Left ventricle myocardium inferior (tissue), 1 donor: ENCODE measurements around the gene INPP5J. TPM values are rescaled to one million over a fixed set of nuclear protein-coding genes. Genes with fewer than 3 reads are reported as not detected.
"Not testable (repeated sequence)": the region's sequence is repeated elsewhere in the genome, so short reads cannot be mapped to it uniquely, and the experiment has no call there.

Source experiments
- DNase-seq: peaks from one replicate; pipeline ENCODE4 v3.0.0-alpha.2; 2020
- H3K27ac ChIP-seq: fragments of 200-600 bp; replicated peaks from 2 replicates; pipeline ENCODE4 v1.8.0; 2021
- H3K27me3 ChIP-seq: fragments of 200-600 bp; 2 replicates; pipeline ENCODE4 v1.8.0; 2021; ENCODE audit warnings: low read depth
- H3K36me3 ChIP-seq: fragments of 200-600 bp; 2 replicates; pipeline ENCODE4 v1.8.0; 2021
- H3K4me1 ChIP-seq: fragments of 200-600 bp; 2 replicates; pipeline ENCODE4 v1.8.0; 2021
- H3K4me3 ChIP-seq: fragments of 200-600 bp; 2 replicates; pipeline ENCODE4 v1.8.0; 2021; ENCODE audit warnings: mild to moderate bottlenecking, moderate library complexity
- H3K9me3 ChIP-seq: fragments of 200-600 bp; replicated peaks from 2 replicates; pipeline ENCODE4 v1.8.0; 2021
- intact Hi-C: fragments of 100-400 bp; cut with micrococcal nuclease; formaldehyde crosslinking; loops from one replicate; pipeline ENCODE4 v1.11.0; 2022
- total RNA-seq: library from RNA; stranded (reverse); fragmentation: NEBNext Ultra II Directional; extraction: Animal tissue kit (Norgen Biotek cat#: 25700); gene quantifications from one replicate; pipeline ENCODE4 v1.2.1, GENCODE V29; 2021
- TF ChIP-seq, protein P1 (sequence below): fragments of 200-600 bp; IDR thresholded peaks from 2 replicates; pipeline ENCODE4 v1.8.0; 2021; ENCODE audit warnings: antibody characterized with exemption, mild to moderate bottlenecking, borderline replicate concordance
- donor health status: DM: no; HTN: yes; CAD: no; lungs with severe emphysema.

The INPP5J gene
- total RNA-seq, 1 donor from 2014 or later: 20.7 TPM

DNA sequence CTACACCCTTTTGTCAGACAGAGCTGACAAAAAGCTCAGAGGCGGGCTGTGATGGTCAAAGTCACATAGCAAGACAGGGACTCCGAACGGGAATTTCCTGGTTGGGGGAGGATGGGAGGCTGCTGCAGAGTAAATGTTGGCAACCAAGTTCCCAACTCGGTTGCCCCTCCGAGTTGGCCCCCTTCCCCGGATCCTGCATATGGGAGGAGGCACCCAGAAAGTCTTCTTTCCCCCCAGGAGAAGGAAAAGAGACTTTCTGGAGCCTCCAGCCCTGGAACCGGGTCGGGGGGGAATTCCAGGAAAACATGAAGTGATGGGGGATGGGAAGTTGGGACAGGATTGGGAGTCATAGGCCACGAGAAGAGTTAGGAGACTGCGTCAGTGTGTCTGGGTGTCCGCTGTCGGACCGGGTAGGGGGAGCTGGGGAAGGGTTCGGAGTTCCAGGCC is 16.0 kb upstream of the INPP5J start:
- Histone ChIP-seq H3K4me3 (peak overlapping the region; percentile 85), H3K27me3 (no peaks in the 10 kb centered on the region), H3K27ac (peak overlapping the region; percentile 95), H3K36me3 (peaks cover 37% of the 10 kb centered on the region), H3K4me1 (peaks cover 54% of the 10 kb centered on the region), H3K9me3 (no peaks in the 10 kb centered on the region)
- TF ChIP-seq, protein P1, sequence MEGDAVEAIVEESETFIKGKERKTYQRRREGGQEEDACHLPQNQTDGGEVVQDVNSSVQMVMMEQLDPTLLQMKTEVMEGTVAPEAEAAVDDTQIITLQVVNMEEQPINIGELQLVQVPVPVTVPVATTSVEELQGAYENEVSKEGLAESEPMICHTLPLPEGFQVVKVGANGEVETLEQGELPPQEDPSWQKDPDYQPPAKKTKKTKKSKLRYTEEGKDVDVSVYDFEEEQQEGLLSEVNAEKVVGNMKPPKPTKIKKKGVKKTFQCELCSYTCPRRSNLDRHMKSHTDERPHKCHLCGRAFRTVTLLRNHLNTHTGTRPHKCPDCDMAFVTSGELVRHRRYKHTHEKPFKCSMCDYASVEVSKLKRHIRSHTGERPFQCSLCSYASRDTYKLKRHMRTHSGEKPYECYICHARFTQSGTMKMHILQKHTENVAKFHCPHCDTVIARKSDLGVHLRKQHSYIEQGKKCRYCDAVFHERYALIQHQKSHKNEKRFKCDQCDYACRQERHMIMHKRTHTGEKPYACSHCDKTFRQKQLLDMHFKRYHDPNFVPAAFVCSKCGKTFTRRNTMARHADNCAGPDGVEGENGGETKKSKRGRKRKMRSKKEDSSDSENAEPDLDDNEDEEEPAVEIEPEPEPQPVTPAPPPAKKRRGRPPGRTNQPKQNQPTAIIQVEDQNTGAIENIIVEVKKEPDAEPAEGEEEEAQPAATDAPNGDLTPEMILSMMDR: no peak
- no peak for DNase-seq
- intact Hi-C loops: no loop called here

DNA sequence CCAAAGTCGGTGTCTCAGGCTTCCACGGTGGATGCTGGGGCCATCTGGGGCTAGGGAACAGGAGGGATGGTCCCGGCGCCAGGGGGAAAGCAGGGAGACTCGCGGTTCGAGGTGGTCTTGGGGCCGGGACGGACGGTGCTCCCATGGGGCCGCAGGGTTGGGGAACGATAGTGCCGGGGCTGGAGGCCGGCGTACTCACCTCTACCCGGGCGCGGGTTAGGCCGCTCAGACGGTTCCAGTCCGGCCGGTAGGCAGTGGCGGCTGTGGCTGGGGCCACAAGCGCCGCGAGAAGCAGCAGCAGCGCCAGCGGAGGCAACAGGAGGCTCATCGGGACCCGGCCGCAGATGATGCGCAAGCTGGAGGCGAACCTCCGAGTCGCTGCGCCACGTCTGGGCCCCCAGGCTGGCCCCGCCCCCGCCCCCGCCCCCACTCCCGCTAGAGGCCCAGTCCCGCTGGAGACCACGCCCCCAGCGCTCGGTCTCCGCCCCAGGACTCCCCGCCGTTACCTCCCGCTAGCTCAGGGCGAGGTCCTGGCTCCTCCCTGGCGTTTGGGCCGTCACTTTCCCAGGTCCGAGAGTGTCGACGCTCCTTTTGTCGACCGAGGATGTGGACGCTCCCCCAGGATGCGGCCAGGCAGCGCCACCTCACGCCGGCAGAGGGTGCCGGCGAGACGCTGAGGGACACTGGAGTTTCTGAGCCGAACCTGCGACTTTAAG is 15.4 kb upstream of the INPP5J start, which contains the start of gene SELENOM:
Gene SELENOM (minus strand): TSS at position 391 of the 716 bp plus-strand sequence. CDS start 63 bp downstream, at position 328.
- no peaks in the 10 kb centered on the region for H3K9me3 ChIP-seq
- peak; percentile 97 for DNase-seq
- H3K27ac ChIP-seq: peak within 1 kb of the TSS; percentile 95
- peaks cover 48% of the 10 kb centered on the region for H3K4me1 ChIP-seq
- peaks cover 31% of the 10 kb centered on the region for H3K36me3 ChIP-seq
- H3K27me3 ChIP-seq: no peaks in the 10 kb centered on the region
- TF ChIP-seq, protein P1: peak; percentile 96
- H3K4me3 ChIP-seq: peak within 1 kb of the TSS; percentile 85
- intact Hi-C loops: no loop called here

DNA sequence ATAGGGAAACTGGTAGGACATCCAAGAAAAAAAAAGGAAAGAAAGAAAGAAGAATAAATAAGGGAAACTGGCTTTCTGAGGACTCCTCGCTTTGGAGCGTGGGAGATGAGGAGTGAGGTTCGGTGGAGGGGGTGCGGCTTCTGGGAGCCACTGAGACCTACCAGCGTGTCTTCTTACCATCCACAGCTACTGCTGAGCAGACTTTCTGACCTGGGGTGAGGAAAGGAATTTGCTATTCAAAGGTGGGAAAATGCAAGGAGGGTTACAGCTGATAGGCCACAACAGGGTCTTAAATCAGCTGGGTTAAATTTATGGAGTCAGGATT is 14.9 kb upstream of the INPP5J start:
- DNase-seq: no peak
- Histone ChIP-seq H3K4me3 (peak overlapping the region; percentile 85), H3K4me1 (peaks cover 43% of the 10 kb centered on the region), H3K27ac (peak overlapping the region; percentile 95), H3K36me3 (peaks cover 26% of the 10 kb centered on the region), H3K9me3 (no peaks in the 10 kb centered on the region), H3K27me3 (no peaks in the 10 kb centered on the region)
- intact Hi-C loops: no loop called here
- TF ChIP-seq, protein P1: no peak

DNA sequence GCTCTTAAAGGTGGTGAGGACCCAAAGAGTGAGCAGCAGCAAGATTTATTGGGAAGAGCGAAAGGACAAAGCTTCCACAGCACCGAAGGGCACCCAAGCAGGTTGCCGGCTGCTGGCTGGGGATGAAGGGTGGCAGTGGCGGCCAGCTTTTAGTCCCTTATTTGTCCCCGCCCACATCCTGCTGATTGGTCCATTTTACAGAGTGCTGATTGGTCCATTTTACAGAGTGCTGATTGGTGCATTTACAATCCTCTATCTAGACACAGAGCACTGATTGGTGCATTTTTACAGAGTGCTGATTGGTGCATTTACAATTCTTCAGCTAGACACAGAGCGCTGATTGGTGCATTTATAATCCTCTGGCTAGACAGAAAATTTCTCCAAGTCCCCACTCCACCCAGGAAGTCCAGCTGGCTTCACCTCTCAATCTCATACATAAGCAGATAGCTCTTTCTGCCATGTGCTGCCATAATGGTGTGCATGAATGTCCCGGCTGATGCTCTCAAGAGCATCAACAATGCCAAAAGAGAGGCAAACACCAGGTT is 10.1 kb upstream of the INPP5J start:
- H3K9me3 ChIP-seq, H3K4me3 ChIP-seq, DNase-seq, H3K27ac ChIP-seq, H3K36me3 ChIP-seq, H3K27me3 ChIP-seq, H3K4me1 ChIP-seq: not testable (repeated sequence)
- intact Hi-C loops: loop anchor here (5.0 kb wide), 1 partner anchor 35 kb away; no protein-coding TSS in a partner anchor

DNA sequence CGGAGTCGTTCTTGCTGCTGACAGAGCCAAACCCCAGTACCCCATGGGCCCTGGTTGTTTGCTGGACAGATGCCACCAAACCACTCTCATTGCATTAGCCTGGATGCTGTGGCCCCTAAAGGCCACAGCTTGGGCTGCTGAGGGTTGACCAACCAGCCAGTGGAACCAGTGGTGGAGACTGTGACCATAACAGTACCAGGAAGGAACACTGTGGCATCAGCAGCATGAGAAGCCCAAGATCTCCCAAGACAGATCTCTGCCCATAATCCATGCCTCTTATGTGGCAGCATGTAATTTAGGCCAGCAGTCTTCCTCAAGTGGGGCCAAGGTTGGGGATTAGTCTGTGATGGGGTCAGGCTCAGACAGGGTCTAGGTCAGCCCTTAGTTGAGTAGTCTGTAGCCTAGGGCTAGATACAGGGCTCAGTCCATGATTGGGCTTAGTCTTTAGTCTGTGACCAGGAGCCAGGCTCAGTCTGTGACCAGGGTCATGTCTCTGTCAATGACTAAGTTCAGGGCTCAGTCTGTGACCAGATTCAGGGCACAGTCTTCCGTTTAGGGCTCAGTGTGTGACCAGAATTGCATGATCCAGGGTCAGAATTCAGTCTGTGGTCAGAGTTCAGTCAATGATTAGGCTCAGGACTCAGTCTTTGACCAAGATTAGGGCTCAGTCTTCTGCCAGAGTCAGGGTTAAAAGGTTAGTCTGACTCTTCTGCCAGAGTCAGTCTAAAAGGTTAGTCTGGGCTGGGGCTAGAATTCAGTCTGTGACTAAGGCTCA is 4.5 kb upstream of the INPP5J start:
- TF ChIP-seq, protein P1: no peak
- H3K36me3 ChIP-seq: no peaks in the 10 kb centered on the region
- H3K4me1 ChIP-seq: peaks cover 46% of the 10 kb centered on the region
- no peaks in the 10 kb centered on the region for H3K9me3 ChIP-seq
- no peak overlapping the region for H3K4me3 ChIP-seq
- H3K27ac ChIP-seq: peak overlapping the region; percentile 93
- intact Hi-C loops: no loop called here
- H3K27me3 ChIP-seq: no peaks in the 10 kb centered on the region
- no peak for DNase-seq
